Stimulated activated CD8-positive, alpha-beta memory T cell treated with anti-CD3 and anti-CD28 coated beads, Interleukin-7, amount 100 ng/mL, for 48 hours (primary cell): ENCODE data around the gene SLC51B.
"Not testable (repeated sequence)": the region's sequence is repeated elsewhere in the genome, so short reads cannot be mapped to it uniquely, and the experiment has no call there.

Source experiments
- DNase-seq, 2 donors: peaks; one replicate each; pipeline ENCODE4 v3.0.0-alpha.2; 2020; ENCODE audit warnings: low read depth in 1 of 2; ENCODE audit errors: extremely low read depth in 1 of 2

Gene SLC51B

DNA sequence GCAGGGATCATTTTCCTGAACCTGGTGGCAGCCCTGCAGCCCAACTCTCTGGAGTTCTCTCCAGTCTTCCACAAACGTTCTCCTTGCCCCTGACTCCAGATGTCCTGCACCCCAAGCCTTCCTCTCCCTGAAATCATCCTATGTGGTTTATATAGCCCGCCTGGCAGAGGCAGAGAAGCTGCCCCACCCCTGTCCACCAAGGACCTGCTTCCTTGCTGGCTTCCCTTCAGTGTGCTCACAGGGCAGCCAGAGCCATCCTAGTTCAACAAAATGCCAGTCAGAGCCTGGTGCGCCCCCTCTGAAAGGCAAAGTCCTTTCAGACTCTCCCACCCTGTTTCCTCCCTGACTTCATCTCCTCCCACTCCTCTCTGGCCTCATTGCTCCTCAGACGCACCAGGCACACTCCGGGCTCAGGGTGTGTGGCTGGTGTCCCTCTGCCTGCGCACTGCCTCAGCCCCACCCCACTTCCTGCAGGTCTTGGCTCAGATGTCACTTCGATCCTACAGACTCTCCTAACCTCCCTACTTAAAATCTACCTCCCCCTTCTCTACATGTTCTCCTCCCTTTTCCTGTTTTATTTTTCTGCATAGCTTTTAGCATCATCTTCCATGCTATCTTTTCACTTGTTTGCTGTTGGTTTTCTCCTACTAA, 37.2 kb downstream of the SLC51B start:
- peak in 1 of 2 donors; percentile 12 for DNase-seq

DNA sequence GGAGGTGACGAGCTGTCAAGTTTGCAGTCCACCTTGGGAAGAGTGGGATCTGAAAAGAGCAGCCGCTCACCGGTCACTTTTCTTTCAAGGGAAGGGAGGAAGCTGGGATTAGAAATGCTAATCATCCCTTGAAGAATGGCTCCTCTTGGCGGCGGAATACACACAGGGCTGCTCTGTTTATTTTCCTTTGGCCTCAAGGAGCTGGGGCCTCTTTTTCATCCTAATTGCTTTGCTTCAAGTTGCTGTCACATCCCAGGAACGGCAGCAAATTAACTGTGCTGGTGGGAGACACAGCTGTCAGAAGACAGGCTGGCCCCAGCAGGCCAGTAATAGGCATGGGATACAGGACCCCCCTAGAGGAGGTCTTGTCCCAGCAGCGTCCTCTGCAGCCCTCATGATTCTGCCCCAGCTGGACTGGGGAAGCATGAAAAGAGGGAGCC, 38.1 kb downstream of the SLC51B start:
- no peak for DNase-seq

DNA sequence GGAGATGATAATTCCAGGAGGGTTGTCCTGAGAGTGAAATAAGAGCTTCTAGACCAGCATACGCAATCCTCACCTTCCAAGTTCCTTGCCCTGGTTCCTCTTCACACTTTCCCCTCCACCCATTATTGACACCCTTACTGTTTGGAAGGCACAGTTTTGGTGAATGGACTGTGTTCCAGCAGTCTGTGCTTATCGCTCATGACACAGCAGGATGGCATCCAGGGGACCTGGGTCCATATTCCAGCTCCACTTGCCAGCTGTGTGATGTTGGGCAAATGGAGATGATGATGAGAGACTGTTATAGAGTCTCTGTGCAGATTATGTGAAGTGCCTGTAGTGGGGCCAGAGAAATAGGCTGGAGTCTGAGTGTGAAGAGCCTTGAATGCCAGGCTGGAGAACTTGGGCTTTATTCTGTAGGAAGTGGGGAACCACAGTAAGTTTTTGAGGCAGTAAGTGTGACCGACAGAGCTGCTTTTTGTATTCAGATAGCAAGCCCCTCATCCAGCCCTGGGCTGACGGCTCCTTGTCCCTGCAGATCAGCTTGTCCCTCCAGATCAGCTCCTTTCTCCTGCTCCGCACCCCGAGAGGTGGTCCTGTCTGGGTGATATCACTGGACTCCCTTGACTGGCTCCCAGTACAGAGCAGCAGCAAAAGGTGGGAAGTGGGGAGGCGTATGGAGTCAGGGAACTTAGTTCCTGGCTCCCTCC, 39.5 kb downstream of the SLC51B start:
- no peak for DNase-seq

DNA sequence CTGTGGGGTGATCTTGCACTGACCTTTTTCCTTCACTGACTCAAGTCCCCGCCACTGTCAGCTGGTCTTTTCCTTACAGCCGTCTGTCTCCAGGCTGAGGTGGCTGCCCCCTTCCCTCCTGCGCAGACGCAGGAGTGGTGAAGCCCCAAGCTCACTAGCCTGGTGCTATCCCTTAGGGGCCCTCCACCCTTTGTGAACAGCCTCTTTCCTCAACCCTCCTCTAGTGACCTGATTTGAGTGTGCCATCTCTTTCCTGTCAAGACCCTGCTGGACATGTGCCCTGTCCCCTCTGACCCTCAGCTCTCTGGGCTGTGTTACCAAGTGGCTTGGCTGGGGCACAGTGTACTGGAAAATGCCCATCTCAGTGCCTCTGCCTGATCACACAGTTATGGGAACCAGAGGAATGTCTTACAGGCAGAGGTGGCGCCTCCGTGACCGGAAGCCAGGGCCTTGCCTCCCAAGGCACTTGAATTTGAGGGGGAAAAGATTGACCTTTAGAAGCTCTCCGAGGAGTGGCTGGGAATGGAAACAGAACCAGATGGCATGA, 40.1 kb downstream of the SLC51B start:
- DNase-seq: no peak

DNA sequence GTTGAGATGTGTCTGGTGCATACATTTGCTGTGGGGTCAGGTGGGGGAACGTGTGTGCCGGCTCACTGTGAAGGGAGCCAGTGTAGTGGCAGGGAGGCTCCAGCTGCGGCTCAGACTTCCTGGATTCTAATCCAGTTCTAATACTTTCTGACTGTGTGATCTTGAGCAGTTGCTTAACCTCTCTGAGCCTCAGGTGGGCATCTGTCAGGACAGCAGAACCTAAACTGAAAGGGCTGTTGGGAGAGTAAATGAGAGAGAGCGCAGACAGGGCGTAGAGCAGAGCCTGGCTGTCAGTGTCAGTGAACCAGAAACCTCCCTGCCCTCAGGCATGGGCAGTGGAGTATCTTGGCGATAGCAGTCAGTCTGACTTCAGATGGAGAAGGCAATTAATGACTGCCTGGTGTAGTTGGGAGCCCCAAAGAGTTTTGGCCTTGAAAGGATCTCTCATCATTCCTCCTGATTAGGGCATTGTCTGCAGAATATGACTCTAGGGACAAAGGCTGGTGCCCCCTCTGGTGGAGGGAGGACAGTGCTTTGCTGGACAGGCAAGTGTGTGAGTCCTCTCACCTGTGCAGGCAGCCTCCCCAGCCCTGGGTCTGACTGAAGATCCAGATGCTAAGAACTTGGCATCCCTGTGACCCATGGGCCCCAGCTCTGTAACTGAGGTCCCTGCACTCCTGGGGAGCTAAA, 40.9 kb downstream of the SLC51B start:
- no peak for DNase-seq

DNA sequence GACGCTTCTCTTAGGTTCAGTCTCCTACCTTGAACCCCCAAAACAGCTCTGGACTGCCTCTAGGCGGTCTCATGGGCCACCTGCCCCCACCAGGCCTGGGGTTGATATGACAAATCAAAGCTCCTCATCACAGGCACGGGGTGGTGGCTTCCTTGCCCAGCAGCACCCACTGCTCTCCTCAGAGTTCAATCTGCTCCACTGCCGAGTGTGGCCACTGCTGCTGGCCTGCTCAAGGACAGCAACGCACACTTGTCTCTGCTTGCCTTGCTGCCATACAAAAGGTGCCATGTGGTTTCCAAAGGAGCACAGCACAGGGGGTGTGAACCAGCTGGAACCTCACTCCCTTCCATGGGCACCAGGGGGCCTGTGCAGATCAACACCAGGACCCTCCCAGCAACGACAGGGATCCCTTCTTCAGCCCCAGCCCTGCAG, 41.5 kb downstream of the SLC51B start:
- no peak for DNase-seq

DNA sequence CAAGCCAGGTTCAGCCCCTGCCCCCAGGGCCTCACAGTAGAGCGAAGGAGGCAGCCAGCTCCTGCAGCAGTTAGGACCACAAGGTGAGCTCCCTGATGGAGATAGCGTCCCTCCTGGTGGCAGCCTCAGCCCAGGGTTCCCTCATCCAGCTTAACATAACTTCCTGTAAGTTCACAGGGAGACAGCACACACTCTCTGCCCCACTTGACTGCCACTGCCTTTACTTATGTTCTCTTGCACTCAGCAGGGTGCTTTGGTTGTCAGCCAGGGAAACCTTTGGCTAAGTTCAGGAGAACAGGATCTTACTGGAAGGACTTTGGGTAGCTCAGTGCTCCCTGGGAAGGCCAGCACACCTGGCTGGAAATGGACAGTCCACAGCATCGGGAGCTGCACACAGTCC, 42.2 kb downstream of the SLC51B start:
- no peak for DNase-seq

DNA sequence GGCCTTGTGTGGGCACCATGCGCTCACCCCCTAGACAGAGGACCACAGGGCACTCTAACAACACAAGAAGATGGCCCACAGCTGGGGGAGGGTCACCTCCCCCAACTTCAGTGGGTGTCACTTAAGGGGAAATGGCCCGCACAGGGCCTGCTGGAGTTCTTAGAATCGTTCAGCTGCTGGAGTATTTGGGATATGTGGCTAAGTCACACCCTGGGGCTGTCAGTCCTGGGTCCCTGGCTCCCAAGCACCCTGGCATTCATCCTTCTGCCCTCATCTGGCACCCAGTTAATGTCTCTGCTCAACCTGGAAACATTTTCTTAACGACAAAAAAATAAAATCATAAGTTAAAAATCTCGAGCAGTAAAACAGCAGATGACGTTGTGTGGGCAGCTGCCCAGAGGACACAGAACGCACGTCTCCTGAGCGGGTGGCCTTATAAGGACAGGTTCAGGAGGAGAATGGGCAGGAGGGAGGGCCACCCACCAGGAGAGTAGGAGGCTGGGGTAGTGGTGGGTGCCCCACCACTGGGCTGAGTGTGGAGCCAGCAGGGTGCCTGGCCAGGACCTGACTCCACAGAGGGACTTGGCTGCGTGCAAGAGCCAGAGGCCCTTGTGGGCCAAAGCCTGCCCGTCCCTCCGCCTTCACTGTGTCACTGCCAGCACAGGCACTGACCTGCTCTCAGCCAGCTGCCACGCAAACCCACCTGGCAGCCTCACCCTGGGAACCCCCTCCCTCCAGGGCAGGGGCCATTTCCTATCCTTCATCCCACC, 42.9 kb downstream of the SLC51B start:
- DNase-seq: no peak

DNA sequence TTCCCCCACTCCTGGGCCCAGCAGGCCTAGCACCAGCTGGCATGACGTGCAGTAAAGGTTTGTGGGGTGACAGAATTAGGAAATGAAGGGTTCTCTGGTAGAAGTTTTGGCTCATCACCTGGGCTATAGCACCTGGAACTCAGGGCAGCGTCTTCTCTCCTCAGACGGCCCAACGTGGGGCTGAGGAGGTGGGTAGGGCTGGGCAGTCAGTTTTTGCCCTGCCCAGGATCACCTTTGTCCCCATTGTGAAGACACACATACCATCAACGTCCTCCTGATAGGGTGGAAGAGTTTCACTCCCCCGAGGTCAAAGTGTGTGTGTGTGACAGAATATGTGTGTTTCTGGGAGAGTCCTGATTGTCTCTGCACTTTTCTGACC, 43.4 kb downstream of the SLC51B start:
- no peak for DNase-seq

DNA sequence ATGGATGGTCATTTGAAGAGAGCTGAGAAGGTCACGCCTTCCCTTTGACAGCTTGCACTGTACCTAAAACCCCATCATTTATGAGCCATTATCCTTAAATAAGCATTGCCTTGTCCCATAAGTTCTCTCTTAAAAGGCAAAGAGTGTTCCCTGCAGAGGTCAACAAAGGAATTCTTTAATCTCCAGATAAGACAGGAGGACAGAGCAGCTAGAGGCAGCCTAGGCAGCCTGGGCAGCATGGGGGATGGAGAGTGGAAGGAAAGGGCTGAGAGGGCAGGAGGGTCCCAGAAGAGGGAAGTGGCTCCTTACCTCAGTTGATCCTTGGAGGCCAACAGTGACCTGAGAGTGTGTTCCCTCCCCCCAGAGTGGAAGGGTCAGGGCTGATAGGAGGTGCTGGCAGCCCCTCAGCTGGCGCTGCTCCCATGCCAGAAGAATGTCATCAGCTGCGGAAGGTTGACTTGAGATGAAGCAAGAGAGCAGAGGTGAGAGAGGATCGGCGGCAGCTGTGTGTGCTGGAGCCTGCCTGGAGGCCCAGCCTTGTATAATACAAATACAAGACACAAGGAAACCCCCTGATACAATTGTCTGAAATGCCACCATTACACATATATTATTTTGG, 44.1 kb downstream of the SLC51B start:
- no peak for DNase-seq

DNA sequence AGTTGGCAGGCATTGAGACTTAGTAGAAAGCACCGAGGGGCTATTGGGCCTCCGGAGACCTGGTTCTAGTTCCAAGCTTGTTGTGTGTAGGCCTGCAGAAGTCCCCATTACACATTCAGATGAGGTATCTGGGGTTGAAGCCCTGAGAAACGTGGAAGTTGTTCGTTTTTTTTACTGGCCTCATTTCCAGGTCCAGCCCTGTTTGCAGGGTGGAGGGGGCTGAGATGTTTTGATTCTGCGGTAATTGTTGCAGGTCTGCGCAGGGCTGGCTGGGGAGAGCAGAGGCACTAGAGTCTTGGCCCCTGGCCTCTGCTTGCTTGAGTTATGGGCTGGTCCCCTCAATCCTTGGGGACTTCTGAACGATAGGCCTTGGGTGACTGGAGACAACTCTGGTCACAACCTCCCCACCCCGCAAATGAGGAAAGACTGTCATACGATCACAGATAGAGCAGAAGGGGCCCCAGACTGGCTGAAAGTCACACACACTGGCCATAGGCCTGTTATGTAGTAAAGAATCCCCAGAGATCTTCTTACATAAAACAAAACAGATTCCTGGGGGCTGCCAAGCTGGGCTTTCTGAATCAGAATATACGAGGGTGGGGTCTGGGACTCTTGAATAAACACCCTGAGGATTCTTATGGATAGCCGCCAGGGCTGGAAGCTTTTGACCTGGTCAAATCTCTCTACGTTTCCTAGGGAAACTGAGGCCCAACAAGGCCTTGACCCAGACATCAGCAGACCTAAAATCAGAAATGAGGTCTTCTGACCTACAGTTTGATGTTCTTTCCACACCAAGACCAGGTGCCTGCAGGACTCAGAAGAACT, 47.0 kb downstream of the SLC51B start:
- no peak for DNase-seq

DNA sequence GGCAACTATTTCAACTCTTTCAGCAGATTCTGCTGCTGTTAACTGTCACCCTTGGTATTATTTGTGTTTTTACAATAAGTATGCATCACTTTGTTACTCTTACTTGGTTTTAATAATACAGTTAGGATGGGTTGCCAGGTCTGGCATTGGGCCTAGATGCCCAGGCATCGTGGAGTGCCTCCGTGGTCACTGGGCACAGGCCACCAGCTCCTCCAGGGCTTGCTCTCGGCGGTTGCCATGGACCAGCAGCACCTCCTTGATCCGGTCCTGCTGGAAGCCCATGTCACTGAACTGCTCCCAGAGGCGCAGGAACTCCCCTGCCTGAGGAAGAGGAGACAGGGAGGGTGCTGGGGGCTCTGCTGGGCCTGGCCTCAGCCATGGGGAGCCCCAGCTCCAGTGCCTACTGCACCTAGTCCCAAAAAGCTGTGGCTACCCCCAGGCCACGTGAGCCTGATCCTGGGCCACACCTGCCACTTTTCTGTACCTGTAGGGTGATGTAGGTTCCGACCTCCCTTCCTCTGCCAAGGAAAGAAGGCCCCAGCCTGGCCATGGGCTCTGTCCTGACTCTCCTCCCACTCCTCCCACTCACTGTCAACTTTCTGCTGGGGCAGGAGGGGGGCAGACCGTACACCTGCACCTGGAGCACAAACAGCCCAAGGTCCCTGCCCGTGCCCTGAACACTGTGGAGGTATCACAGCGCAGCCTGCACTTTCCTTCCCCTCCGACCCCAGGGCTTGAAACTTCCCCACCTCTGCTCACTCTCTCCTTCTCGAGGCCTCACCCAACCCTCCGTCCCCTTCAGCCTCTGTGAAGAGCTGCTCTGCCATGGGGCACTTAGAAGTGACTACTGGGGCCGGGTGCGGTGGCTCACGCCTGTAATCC, 48.0 kb downstream of the SLC51B start:
- no peak for DNase-seq

DNA sequence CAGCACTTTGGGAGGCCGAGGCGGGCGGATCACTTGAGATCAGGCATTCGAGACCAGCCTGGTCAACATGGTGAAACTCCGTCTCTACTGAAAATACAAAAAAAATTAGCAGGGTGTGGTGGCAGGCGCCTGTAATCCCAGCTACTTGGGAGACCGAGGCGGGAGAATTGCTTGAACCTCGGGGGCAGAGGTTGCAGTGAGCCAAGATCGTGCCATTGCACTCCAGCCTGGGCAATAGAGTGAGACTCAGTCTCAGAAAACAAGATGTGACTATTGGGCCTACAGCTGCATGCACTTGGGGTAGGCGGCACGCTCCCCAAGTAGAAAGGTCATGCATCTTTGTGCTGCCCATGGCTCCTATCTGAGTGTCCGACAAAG, 48.6 kb downstream of the SLC51B start:
- DNase-seq: not testable (repeated sequence)

DNA sequence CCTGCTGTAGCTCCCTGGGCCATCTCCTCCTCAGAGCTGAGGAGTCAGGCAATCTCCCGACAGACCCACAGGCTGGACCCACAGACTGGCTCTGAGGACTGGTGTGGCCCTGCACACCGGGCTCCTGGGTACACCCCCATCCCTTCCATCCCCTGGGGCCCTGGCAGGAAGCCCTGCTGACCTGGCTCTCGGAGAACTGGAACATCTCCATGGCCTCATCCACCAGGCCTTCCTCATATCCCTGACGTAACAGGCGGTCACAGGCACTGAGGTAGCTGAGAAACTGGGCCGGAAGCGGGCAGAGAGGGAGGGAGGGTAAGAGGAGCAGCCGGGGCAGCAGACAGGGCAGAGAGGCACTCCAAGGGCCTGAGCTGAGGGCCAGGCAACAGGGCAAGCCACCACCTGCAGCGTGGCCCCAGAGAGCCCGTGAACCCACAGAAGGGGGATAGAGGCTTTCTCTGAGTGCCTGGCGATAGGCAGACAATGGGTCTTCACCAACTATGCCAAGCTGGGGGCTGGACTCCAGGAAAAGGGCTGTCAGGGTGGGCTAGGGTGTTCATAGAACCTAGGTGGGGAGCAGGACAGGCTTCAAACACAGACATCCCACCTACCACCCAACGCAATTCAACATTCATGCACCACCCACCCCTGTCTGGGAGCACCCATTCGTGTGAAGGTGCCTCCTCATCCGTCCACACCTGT, 49.3 kb downstream of the SLC51B start:
- no peak for DNase-seq

DNA sequence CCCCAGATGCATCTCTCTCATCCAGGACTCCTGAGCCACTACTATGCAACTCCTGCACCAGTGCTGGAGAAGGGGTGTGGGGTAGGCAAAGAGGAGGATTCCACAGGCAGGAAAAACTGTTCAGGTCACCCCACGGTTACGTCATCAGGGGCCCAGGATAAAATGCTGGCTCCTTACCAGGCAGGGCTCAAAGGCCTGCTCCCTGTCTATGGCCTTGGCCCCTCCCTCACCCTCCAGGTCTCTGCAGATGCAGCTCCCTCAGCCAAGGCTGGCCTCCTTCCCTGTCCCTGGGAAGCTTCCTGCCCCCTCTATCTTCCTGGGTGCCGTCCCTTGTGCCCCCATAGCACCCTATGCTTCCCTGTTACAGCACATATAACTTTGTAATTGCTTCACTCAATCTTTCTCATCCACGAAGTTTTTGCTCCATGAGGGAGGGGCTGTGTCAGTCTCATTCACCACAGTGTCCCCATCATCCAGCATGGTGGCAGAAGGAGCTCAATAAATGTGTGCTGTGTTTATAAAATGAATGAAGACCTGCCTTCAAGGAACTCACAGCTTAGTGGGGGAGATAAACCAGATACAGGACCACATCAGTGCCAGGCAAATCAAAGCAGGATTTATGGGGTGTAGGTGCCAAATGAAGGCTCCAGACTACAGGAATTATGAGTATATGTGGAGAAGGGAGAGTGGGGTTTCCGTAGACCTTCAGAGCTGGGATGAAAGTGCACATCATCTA, 50.0 kb downstream of the SLC51B start:
- no peak for DNase-seq

DNA sequence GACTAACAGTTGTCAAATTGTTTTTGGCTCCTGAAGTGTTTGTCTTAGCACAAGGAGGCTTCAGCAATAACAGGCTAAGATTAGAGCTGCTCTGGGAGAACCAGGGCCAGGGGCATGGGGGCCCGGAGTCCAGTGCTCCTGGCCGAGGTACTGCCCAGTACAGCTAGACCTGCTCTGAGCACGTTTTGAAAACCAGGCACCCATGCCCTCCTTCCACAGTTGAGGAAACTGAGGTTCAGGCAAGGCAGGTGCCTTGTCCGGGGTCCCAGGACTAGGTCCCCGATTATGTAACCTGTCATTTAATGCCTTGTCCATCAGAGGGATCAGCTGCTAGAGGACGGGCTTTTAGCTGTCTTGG, 50.5 kb downstream of the SLC51B start:
- no peak for DNase-seq

DNA sequence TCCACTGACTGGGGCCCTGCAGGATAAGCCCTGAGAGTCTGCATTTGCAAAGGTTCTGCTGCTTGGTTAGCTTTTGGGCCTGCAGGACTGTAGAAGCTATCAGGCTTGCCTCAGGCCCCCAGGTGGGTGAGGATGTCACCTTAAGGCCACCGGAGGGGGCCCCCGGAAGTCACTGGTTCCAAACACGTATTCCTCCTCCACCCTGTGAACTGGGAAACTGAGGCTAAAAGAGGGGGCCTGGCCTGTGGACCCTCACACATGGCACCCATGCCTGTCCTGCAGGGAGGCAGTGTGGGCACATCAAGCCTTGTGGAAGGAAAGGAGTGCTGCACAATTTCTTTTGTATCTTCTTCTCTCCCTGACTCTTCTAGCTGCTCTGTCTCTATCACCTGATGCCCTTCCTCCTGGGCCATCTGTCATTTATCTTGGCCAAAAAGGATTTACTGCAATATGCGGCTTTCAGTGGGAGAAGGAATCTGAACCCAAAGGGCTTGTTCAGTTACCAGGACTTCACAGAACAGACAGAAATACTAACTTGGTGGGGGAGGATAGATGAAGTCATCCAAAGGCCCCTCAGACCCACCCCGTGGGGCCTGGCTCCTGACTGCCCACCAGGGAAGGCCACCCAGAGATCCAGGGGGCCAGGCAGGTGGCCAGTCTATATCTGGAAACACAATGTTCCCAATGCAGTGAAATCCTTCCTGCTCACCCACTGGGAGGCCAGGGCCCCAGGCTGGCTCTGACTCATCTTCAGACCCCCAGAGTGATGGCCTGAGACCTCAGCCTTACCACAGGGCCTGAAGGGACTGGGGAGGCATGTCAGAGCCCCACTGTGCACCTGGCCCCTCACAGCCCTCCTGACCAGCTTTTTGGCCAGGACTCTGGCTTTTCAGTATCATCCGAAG, 51.5 kb downstream of the SLC51B start:
- no peak for DNase-seq
